ENCODE measurements around the gene IAH1. TPM values are rescaled to one million over a fixed set of nuclear protein-coding genes. Genes with fewer than 3 reads are reported as not detected.

Gene IAH1
- total and polyA plus RNA-seq, 9 of the 15 experiments (the other 6 are each of a cell fraction or from before 2014, with no cell fraction given) = 0.04 to 19.3 (median 0.36) TPM; not detected in 3

DNA sequence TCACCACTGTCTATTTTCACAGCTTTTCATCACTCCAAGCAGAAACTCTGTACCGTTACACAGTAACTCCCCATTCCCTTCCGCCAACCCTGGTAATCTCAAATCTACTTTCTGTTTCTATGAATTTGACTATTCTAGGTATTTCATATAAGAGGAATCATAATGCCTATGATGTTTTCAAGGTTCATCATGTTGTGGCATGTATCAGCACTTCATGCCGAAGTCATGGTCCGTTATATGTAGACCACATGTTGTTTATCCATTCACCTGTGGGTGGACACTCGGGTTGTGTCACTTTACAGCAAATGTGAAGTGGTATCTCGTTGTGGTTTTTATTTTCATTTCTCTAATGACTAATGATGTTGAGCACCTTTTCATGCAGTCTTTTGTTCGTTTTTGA, 29.3 kb upstream of the IAH1 start:
- TF ChIP-seq FOXP4 (CRISPR knock-in tag; IDR thresholded peaks at IDR 0.05; ENCODE audit: borderline replicate concordance) = no peak
- TF ChIP-seq DEAF1 (CRISPR knock-in tag; IDR thresholded peaks at IDR 0.05) = no peak
- no peak for TF ChIP-seq CXXC5 (CRISPR knock-in tag; IDR thresholded peaks at IDR 0.05)
- TF ChIP-seq, protein P1, sequence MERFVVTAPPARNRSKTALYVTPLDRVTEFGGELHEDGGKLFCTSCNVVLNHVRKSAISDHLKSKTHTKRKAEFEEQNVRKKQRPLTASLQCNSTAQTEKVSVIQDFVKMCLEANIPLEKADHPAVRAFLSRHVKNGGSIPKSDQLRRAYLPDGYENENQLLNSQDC (CRISPR knock-in tag; IDR thresholded peaks at IDR 0.05) = no peak
- TF ChIP-seq KHSRP (IDR thresholded peaks at IDR 0.05) = no peak
- no peaks in the 10 kb centered on the region for H3K9me3 ChIP-seq (replicated peaks; ENCODE audit: control insufficient read depth, insufficient read depth, low read depth, low read length)
- H3K79me2 ChIP-seq (ENCODE audit: control insufficient read depth, insufficient read depth, low read length) = no peaks in the 10 kb centered on the region
- H3K4me2 ChIP-seq (ENCODE audit: insufficient read depth, low read length) = no peak overlapping the region
- no TSS peak for BruUV-seq (replicated peaks)
- DNase-seq (ENCODE audit: extremely low read depth in 1 of 4, low spot score in 3 of 4) (no peak), FAIRE-seq (no peak), ATAC-seq (no peak)
- WGBS (ENCODE audit: insufficient coverage, low coverage, missing lambda C conversion rate) = 86% methylated on average over 7 of the region's 7 CpGs
- no peaks in the 10 kb centered on the region for H3K27me3 ChIP-seq (ENCODE audit: control insufficient read depth in 2 of 2, insufficient read depth in 2 of 2, low read length in 2 of 2)
- H3K9ac ChIP-seq (ENCODE audit: insufficient read depth in 1 of 2, low read depth in 2 of 2, low read length in 2 of 2) = no peak overlapping the region
- H3K4me1 ChIP-seq (replicated peaks in 1 of 2; ENCODE audit: control insufficient read depth in 2 of 2, insufficient read depth in 2 of 2, low read length in 2 of 2) = no peaks in the 10 kb centered on the region
- intact Hi-C loops (cut with micrococcal nuclease) (no loop called here), in situ Hi-C loops (cut with MboI) (no loop called here)
- H3K9me1 ChIP-seq (ENCODE audit: control insufficient read depth, insufficient read depth, low read length) = no peaks in the 10 kb centered on the region
- ChIA-PET CTCF (ENCODE audit: low intra/inter-chr PET ratio) (no interaction called here), POLR2A (no interaction called here)
- no peak overlapping the region for H2AFZ ChIP-seq (ENCODE audit: low read depth, low read length)
- H4K20me1 ChIP-seq (replicated peaks; ENCODE audit: control insufficient read depth, insufficient read depth, low read length) = no peaks in the 10 kb centered on the region
- no peak overlapping the region for H3K27ac ChIP-seq (ENCODE audit: extremely low read depth, low read depth, low read length)
- no peak overlapping the region for H3K4me3 ChIP-seq
- H3K36me3 ChIP-seq (ENCODE audit: control insufficient read depth, insufficient read depth, low read length) = peaks cover 74% of the 10 kb centered on the region

Measured in K562 (cell line).